NCI-H82 treated with DMSO at 0.1 percent for 48 hours (cell line): ENCODE results near the gene PRKCA.

Experiments used
- DNase-seq: peaks from one replicate; lab custom pipeline; 2025; ENCODE audit not compliant: unreplicated experiment; lab: John Stamatoyannopoulos, UW

The PRKCA gene

GRCh38 chr17:66637491-66637890 is 335.1 kb downstream of the PRKCA start:
- no peak for DNase-seq

GRCh38 chr17:66638707-66639479 is 336.5 kb downstream of the PRKCA start:
- no peak for DNase-seq

- DNase-seq = no peak
Measured at GRCh38 chr17:66643815-66644710, 341.6 kb downstream of the PRKCA start.

- no peak for DNase-seq
Measured at GRCh38 chr17:66645259-66645658, 342.8 kb downstream of the PRKCA start.

GRCh38 chr17:66647391-66647983 is 345.1 kb downstream of the PRKCA start:
- no peak for DNase-seq

GRCh38 chr17:66649818-66650543 is 347.6 kb downstream of the PRKCA start:
- DNase-seq = no peak

GRCh38 chr17:66650544-66650877 is 348.1 kb downstream of the PRKCA start:
- DNase-seq = no peak

- DNase-seq = no peak
Measured at GRCh38 chr17:66652840-66653507, 350.6 kb downstream of the PRKCA start.

GRCh38 chr17:66654106-66654740 is 351.8 kb downstream of the PRKCA start:
- DNase-seq = no peak

- DNase-seq = no peak
Measured at GRCh38 chr17:66654764-66655163, 352.4 kb downstream of the PRKCA start.

GRCh38 chr17:66655461-66655860 is 353.0 kb downstream of the PRKCA start:
- DNase-seq = no peak

- no peak for DNase-seq
Measured at GRCh38 chr17:66655861-66656260, 353.4 kb downstream of the PRKCA start.

- no peak for DNase-seq
Measured at GRCh38 chr17:66661411-66662256, 359.2 kb downstream of the PRKCA start.

- no peak for DNase-seq
Measured at GRCh38 chr17:66662496-66662895, 360.1 kb downstream of the PRKCA start.

- DNase-seq = no peak
Measured at GRCh38 chr17:66663041-66663606, 360.7 kb downstream of the PRKCA start.

- no peak for DNase-seq
Measured at GRCh38 chr17:66664336-66664735, 361.9 kb downstream of the PRKCA start.

- DNase-seq = no peak
Measured at GRCh38 chr17:66665194-66665593, 362.8 kb downstream of the PRKCA start.

GRCh38 chr17:66667090-66667489 is 364.7 kb downstream of the PRKCA start:
- no peak for DNase-seq

- DNase-seq = no peak
Measured at GRCh38 chr17:66667491-66668030, 365.1 kb downstream of the PRKCA start.
